Sigmoid colon (tissue), 7 donors: Measurements from ENCODE around the gene JAKMIP2. TPM values are rescaled to one million over a fixed set of nuclear protein-coding genes. Genes with fewer than 3 reads are reported as not detected.
"Not testable (repeated sequence)": the region's sequence is repeated elsewhere in the genome, so short reads cannot be mapped to it uniquely, and the experiment has no call there.

ENCODE experiments used
- DNase-seq: peaks from one replicate; pipeline ENCODE4 v3.0.0-alpha.2; 2019
- H3K27ac ChIP-seq, 4 donors: fragments of 200-600 bp; sonication (generic); one replicate each; pipeline ENCODE4 v1.5.1; 2016 to 2019; ENCODE audit warnings: mild to moderate bottlenecking in 1 of 4
- H3K27me3 ChIP-seq, 3 donors: fragments of 200-600 bp; sonication (generic); one replicate each; pipeline ENCODE4 v1.5.1; 2019; ENCODE audit warnings: mild to moderate bottlenecking in 1 of 3
- H3K36me3 ChIP-seq, 4 donors: fragments of 200-600 bp; sonication (generic); one replicate each; pipeline ENCODE4 v1.5.1; 2016 to 2019
- H3K4me1 ChIP-seq, 4 donors: fragments of 200-600 bp; sonication (generic); one replicate each; pipeline ENCODE4 v1.5.1; 2017 to 2019
- H3K4me3 ChIP-seq, 4 donors: fragments of 200-600 bp; sonication (generic); one replicate each; pipeline ENCODE4 v1.5.1; 2017 to 2019; ENCODE audit warnings: mild to moderate bottlenecking in 2 of 4, moderate library complexity in 1 of 4
- H3K9me3 ChIP-seq, 4 donors: fragments of 200-600 bp in 3 of 4; sonication (generic) in 3 of 4; one replicate each; pipeline versions ENCODE4 v1.5.1 to v1.6.1; 2013 to 2019
- EP300 ChIP-seq, 4 donors: sonication (generic); formaldehyde crosslinking; IDR thresholded peaks; one replicate each; pipeline ENCODE4 v1.6.1; 2017; ENCODE audit warnings: antibody characterized with exemption in 4 of 4
- POLR2A ChIP-seq, 2 donors: fragments of 450-650 bp; IDR thresholded peaks; one replicate each; pipeline ENCODE4 v1.6.1; 2016; ENCODE audit warnings: antibody characterized with exemption in 2 of 2, mild to moderate bottlenecking in 2 of 2, moderate library complexity in 2 of 2
- POLR2AphosphoS5 ChIP-seq, 4 donors: sonication (generic); formaldehyde crosslinking; IDR thresholded peaks; one replicate each; pipeline ENCODE4 v1.6.1; 2017; ENCODE audit warnings: antibody characterized with exemption in 4 of 4
- WGBS, 2 donors: extraction: QIAGEN DNeasy Blood & Tissue Kit; methylation state at CpG; one replicate each; pipeline ENCODE4 v1.1.7; 2013; 5-methylcytosine and 5-hydroxymethylcytosine counted together
- intact Hi-C: fragments of 100-400 bp; cut with DNase I; formaldehyde crosslinking; loops from one replicate; pipeline ENCODE4 v1.15.1; 2023
- polyA plus RNA-seq, 3 donors: library from polyadenylated mRNA; stranded (reverse); fragments of 200-250 nt; gene quantifications; one replicate each; pipeline ENCODE4 v1.2.3, GENCODE V29; 2013
- total RNA-seq, 4 donors: library from RNA; depleted of rRNA; stranded (reverse); fragments of >200 nt; gene quantifications; one replicate each; pipeline ENCODE4 v1.1.0, GENCODE V29; 2016
- TF ChIP-seq, protein P1 (sequence below), 4 experiments: fragments of 450-650 bp in 3 of 4; fragments of 200-600 bp in 1 of 4; IDR thresholded peaks; one replicate each; pipeline ENCODE4 v1.5.1; 2016 to 2019; ENCODE audit warnings: antibody characterized with exemption in 4 of 4, mild to moderate bottlenecking in 3 of 4, moderate library complexity in 2 of 4
- donor health status: healthy with polysubstance abuse.
- donor health status: Bipolar disorder and iron deficiency.
- donor health status: healthy.

Gene JAKMIP2
- total and polyA plus RNA-seq, 7 donors = under 0.01 to 8.9 (median 2.8) TPM; not detected in 1

DNA sequence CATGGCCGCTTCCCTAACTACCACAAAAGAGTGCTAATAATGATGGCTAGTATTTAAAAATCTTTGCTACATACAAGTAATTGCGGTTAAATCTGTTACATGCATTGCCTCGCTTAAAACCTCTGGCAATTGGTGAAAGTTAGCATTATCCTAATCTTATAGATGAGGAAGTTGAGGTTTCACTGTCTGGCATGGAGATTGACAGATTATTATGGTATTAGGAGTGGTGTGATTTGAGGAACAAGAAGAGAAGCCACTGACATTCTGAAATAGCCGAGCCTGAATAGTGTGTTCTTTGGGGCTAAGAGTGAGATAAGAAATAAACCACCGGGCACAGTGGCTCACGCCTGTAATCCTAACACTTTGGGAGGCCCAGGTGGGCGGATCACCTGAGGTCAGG lies 227.4 kb downstream of the JAKMIP2 start:
- TF ChIP-seq, protein P1, sequence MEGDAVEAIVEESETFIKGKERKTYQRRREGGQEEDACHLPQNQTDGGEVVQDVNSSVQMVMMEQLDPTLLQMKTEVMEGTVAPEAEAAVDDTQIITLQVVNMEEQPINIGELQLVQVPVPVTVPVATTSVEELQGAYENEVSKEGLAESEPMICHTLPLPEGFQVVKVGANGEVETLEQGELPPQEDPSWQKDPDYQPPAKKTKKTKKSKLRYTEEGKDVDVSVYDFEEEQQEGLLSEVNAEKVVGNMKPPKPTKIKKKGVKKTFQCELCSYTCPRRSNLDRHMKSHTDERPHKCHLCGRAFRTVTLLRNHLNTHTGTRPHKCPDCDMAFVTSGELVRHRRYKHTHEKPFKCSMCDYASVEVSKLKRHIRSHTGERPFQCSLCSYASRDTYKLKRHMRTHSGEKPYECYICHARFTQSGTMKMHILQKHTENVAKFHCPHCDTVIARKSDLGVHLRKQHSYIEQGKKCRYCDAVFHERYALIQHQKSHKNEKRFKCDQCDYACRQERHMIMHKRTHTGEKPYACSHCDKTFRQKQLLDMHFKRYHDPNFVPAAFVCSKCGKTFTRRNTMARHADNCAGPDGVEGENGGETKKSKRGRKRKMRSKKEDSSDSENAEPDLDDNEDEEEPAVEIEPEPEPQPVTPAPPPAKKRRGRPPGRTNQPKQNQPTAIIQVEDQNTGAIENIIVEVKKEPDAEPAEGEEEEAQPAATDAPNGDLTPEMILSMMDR (IDR thresholded peaks at IDR 0.05) = no peak
- TF ChIP-seq POLR2A (IDR thresholded peaks at IDR 0.05) (no peak), POLR2AphosphoS5 (IDR thresholded peaks at IDR 0.05) (no peak), EP300 (IDR thresholded peaks at IDR 0.05) (no peak)
- Histone ChIP-seq H3K4me1 (peaks cover 0 to 63% (median 57%) of the 10 kb centered on the region in 4 donors), H3K27me3 (no peaks in the 10 kb centered on the region), H3K27ac (peak overlapping the region; percentile 84 to 92 (median 88)), H3K4me3 (no peak overlapping the region), H3K9me3 (no peaks in the 10 kb centered on the region), H3K36me3 (no peaks in the 10 kb centered on the region)
- 72 to 84% methylated on average over 7 of the region's 7 CpGs for WGBS, 2 donors
- DNase-seq = no peak
- intact Hi-C loops = loop anchor here (5.0 kb wide), 1 partner anchor 153 kb away; no protein-coding TSS in a partner anchor

DNA sequence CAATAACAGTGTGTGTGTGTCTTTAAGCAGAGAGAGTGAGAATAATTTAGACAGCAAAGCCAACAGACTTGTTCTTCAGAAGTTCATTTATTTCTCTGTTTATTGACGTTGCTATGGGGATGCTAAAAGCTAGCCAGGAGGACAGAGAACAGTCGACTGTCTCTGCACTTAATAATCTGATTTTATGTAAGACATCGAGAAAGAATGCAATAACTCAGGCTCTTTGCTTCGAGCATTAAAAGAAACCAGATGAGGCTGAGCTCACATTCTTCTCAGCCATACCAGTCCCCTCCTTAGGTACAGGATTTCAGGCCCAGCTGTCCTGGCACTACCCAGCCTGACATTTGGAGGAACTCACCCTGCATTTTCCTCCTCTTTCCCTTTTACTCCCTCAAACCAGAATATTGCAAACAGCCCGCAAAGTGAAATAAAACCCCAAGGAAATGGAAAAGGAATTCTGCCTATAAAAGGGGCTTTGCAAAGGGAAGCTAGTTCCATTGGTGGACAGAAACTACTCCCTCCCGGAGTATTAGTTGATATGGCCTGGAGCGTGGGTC lies 228.2 kb downstream of the JAKMIP2 start:
- H3K36me3 ChIP-seq = no peaks in the 10 kb centered on the region
- peak overlapping the region; percentile 4 to 33 (median 18) for H3K4me3 ChIP-seq
- no peaks in the 10 kb centered on the region for H3K9me3 ChIP-seq
- TF ChIP-seq POLR2A (IDR thresholded peaks at IDR 0.05) (no peak), EP300 (IDR thresholded peaks at IDR 0.05) (peak; percentile 77 to 97 (median 92)), POLR2AphosphoS5 (IDR thresholded peaks at IDR 0.05) (peak; percentile 63 to 96 (median 94))
- TF ChIP-seq, protein P1 (IDR thresholded peaks at IDR 0.05) = no peak
- intact Hi-C loops = no loop called here
- H3K27me3 ChIP-seq = no peaks in the 10 kb centered on the region
- peak overlapping the region; percentile 84 to 92 (median 88) for H3K27ac ChIP-seq
- no peak for DNase-seq
- WGBS, 2 donors = 29 to 58% methylated on average over 7 of the region's 7 CpGs
- peaks cover 0 to 59% (median 57%) of the 10 kb centered on the region in 4 donors for H3K4me1 ChIP-seq

DNA sequence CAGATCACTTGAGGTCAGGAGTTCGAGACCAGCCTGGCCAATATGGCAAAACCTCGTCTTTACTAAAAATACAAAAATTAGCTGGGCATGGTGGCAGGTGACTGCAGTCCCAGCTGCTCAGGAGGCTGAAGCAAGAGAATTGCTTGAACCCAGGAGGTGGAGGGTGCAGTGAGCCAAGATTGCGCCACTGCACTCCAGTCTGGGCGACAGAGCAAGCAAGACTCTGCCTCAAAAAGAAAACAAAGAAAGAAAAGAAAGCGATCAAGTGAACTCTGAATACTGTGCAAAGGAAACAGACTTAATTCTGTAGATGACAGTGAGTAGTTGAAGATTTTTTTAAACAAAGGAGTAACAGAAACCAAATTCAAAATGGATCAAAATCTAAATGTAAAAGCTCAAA lies 228.7 kb downstream of the JAKMIP2 start:
- intact Hi-C loops, H3K36me3 ChIP-seq, H3K27me3 ChIP-seq, H3K9me3 ChIP-seq: not testable (repeated sequence)
- 52 to 67% methylated on average over 5 of the region's 5 CpGs for WGBS, 2 donors
- Histone ChIP-seq H3K27ac (peak overlapping the region; percentile 84 to 92 (median 88)), H3K4me1 (peaks cover 0 to 54% (median 53%) of the 10 kb centered on the region in 4 donors), H3K4me3 (peak overlapping the region; percentile 4 to 33 (median 18))
- peak; percentile 74 for DNase-seq

DNA sequence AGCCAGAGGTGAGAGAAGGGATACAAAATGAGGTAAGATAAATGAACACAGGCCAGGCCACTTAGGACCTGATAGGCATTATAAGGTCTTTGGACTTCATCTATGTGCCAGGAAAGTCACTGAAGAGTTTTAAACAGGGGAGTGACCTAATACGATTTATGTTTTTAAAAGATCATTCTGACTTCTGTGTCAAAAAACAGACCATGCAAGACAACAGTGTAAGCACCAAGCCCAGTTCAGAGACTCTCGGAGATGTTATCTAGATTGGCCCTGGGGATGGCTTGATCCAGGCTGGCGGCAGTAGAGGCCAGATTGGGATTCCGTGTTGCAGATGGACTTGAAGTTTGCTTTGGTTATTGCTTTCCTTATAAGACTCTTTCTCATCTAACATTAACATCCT lies 229.6 kb downstream of the JAKMIP2 start:
- no peak for DNase-seq
- TF ChIP-seq POLR2A (IDR thresholded peaks at IDR 0.05) (no peak), POLR2AphosphoS5 (IDR thresholded peaks at IDR 0.05) (peak in 2 of 4 donors; percentile 36 to 86), EP300 (IDR thresholded peaks at IDR 0.05) (peak in 1 of 4 donors; percentile 55)
- TF ChIP-seq, protein P1 (IDR thresholded peaks at IDR 0.05) = no peak
- intact Hi-C loops = no loop called here
- Histone ChIP-seq H3K27ac (peak overlapping the region; percentile 84 to 92 (median 88)), H3K36me3 (no peaks in the 10 kb centered on the region), H3K9me3 (no peaks in the 10 kb centered on the region), H3K4me3 (no peak overlapping the region), H3K27me3 (no peaks in the 10 kb centered on the region), H3K4me1 (peaks cover 0 to 48% (median 45%) of the 10 kb centered on the region in 4 donors)
- 91 to 92% methylated on average over 4 of the region's 4 CpGs for WGBS, 2 donors

DNA sequence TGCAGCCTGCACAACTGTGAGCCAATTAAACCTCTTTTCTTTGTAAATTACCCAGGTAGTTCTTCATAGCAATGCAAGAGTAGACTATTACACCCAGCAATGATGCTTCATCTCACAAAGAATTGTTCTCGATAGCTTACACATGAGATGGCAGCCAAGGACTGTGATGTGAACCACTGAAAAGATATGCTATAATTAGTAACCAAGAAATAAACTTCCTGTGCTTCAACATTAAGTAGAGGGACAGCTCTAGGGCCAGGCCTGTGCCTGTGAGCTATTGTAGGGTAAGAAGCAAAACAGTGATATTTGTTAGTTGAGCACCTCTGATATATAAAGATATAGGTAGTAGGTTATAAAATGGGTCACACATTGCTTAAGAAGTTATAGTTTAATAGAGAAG lies 230.9 kb downstream of the JAKMIP2 start:
- DNase-seq = no peak
- Histone ChIP-seq H3K9me3 (no peaks in the 10 kb centered on the region), H3K27ac (peak overlapping the region; percentile 84 to 92 (median 88)), H3K36me3 (no peaks in the 10 kb centered on the region), H3K4me3 (no peak overlapping the region), H3K27me3 (no peaks in the 10 kb centered on the region), H3K4me1 (peaks cover 0 to 54% (median 52%) of the 10 kb centered on the region in 4 donors)
- intact Hi-C loops = no loop called here
- TF ChIP-seq POLR2A (IDR thresholded peaks at IDR 0.05) (no peak), POLR2AphosphoS5 (IDR thresholded peaks at IDR 0.05) (peak in 1 of 4 donors; percentile 24)
- 74 to 82% methylated on average over 1 of the region's 1 CpG for WGBS, 2 donors
